Posterior vena cava (tissue), 2 donors: ENCODE data around the gene HRAS. TPM values are rescaled to one million over a fixed set of nuclear protein-coding genes. Genes with fewer than 3 reads are reported as not detected.

Experiments used
- DNase-seq: peaks from one replicate; pipeline ENCODE4 v3.0.0-alpha.2; 2020; ENCODE audit warnings: low spot score
- intact Hi-C, 2 donors: fragments of 100-400 bp; cut with DNase I; formaldehyde crosslinking; loops; one replicate each; pipeline versions ENCODE4 v1.14.1 to v1.14.2; 2022 to 2023
- microRNA-seq, 2 donors: library from miRNA; unstranded; fragments of <30 nt; microRNA quantifications; one replicate each; pipeline ENCODE4 v1.2.0, GENCODE V29; 2020 to 2021; ENCODE audit warnings: borderline microRNAs expressed in 2 of 2
- total RNA-seq, 2 donors: library from RNA; stranded (reverse); fragmentation: NEBNext Ultra II Directional; extraction: Animal tissue kit (Norgen Biotek cat#: 25700); gene quantifications; one replicate each; pipeline ENCODE4 v1.2.1, GENCODE V29; 2021
- donor health status: DM: yes; HTN: yes; CAD: no.
- donor health status: DM: yes; HTN: yes; CAD: no.

Gene HRAS
- total RNA-seq, 2 donors from 2014 or later: 37.2 to 48.5 TPM

DNA sequence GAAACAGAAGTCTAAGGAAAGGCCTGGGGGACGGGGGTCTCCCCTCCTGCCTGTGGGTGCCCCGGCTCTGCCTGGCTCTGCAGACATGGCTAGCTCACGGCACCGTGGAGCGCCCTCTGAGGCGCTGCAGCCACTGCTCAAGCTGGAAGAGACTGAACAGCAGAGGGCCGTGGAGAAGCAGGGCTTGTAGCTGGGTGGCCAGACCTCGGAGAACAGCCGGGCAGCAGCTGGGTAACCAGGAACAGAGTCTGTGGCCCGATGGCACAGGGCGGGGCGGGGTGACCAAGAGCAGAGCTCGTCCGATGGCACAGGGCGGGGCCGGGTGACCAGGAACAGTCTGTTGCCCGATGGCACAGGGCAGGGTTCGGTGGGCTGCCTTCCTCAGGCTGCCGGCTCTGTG is 46.4 kb downstream of the HRAS start:
- intact Hi-C loops: no loop called here
- no peak for DNase-seq

DNA sequence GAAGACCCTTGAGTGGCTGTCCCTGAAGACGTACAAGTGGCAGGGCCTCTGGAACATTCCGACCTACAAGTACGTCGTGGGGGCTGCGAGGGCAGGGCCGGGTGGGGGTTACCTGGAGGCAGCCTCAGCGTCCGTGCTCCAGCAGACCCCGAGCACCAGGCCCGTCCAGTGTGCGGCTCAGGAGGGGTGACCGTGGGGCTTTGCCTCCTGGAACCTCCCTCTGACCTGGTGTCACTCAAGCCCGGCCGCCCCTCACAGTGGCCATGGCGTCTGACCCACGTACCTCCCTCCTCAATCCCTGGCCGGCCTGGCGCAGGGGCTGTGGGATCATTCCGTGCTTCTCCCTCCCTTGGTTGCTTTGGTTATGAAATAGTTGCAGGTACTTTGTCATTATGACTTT is 46.8 kb downstream of the HRAS start:
- intact Hi-C loops: no loop called here
- DNase-seq: no peak

DNA sequence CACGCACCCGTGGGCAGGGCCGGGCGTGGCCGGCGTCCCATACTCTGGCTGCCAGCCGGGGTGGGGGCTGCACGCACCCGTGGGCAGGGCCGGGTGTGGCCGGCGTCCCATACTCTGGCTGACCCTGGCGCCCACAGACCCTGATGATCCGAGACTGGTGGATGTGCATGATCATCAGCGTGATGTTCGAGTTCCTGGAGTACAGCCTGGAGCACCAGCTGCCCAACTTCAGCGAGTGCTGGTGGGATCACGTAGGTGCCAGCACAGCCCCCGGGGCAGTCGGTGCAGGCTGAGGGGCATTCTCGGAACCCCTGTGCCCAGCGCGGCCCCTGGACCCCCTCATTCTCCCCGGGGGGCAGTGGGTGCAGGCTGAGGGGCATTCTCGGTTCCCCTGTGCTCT is 47.3 kb downstream of the HRAS start:
- DNase-seq: no peak
- intact Hi-C loops: no loop called here

DNA sequence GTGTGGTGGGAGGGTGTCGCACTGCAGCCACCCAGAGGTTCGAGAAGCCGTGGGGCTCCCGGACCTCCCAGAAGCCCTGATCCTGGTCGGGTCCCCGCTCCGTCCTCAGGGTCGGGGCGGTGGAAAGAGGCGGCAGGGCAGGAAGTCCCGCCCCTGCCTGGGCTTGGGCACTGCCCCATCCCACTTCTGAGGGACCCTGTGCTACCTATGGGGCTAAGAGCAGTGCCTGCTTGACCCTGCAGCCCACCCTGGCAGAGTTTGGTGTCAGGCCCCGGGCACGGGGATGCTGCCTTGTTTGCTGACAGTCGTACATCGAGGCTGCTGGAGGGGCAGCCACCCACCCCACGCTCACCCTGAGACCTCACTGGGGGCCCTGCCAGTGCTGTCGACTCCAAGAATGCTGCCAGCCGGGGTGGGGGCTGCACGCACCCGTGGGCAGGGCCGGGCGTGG is 47.8 kb downstream of the HRAS start:
- no peak for DNase-seq
- intact Hi-C loops: no loop called here

DNA sequence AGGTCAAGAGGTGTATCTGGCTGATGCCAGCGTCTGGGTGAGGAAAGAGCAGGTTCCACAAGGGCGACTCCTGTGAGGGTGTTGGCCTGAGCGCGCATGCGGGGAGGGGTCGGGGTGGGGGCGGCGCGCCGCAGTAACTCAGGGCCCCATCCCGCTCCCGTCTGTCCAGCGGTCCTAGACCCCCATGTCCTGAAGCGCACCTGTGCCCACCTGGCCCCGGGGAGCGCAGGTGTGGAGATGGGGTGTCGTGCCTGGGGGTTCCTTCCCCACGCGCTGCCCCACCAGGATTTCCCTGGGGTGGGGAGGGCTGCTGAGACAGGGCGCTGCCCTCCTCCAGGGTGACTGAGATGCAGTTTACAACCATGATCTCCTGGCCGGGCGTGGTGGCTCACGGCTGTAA is 49.2 kb downstream of the HRAS start:
- intact Hi-C loops: no loop called here
- no peak for DNase-seq

DNA sequence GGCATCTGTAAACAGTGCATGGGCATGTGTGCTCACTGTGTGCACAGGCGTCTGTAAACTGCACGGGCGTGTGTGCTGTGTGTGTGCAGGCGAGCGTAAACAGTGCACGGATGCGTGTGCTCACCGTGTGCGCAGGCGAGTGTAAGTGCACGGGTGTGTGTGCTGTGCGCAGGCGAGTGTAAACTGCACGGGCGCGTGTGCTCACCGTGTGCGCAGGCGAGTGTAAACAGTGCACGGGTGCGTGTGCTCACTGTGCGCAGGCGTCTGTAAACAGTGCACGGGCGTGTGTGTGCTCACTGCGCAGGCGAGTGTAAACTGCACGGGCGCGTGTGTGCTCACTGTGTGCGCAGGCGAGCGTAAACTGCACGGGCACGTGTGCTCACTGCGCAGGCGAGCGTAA is 50.8 kb downstream of the HRAS start:
- no peak for DNase-seq
- intact Hi-C loops: no loop called here

Small RNAs within 50 kb of the gene (microRNA-seq; reads per million reads assigned to microRNA genes)
- gene MIR210: 131 to 176 reads per million in 2 donors

Other genes with a start within 250 kb of the HRAS start
- gene PGGHG, start 246.4 kb downstream of the HRAS start, total RNA-seq: 10 to 100 TPM; 18.8 to 20.7 TPM
- not detected for gene IFITM5, start 236.1 kb downstream of the HRAS start, total RNA-seq
- 100 to 1,000 TPM; 647 to 724 TPM for gene IFITM2, start 227.8 kb downstream of the HRAS start, total RNA-seq
- gene IFITM1, start 221.5 kb downstream of the HRAS start, total RNA-seq: 100 to 1,000 TPM; 205 to 275 TPM
- gene IFITM3, start 214.7 kb downstream of the HRAS start, total RNA-seq: 1,000 to 10,000 TPM; 1,080 to 1,276 TPM
- 1 to 10 TPM in 1 of 2 donors, under 1 TPM in 1; 0.52 to 1.8 TPM for gene B4GALNT4, start 166.1 kb downstream of the HRAS start, total RNA-seq
- under 1 TPM in 1 of 2 donors, not detected in 1; 0.10 TPM for gene PKP3, start 141.4 kb downstream of the HRAS start, total RNA-seq
- gene SIGIRR, start 120.6 kb downstream of the HRAS start, total RNA-seq: 10 to 100 TPM; 30.7 to 45.2 TPM
- gene ANO9, start 93.6 kb downstream of the HRAS start, total RNA-seq: under 1 TPM; 0.57 to 0.93 TPM
- gene PTDSS2, start 85.3 kb downstream of the HRAS start, total RNA-seq: 10 to 100 TPM; 16.3 to 16.7 TPM
- gene RNH1, start 28.3 kb downstream of the HRAS start, total RNA-seq: 100 to 1,000 TPM; 197 to 209 TPM
- under 1 TPM; 0.43 to 0.56 TPM for gene LRRC56, start 2.0 kb upstream of the HRAS start, total RNA-seq
- gene LMNTD2, start 25.2 kb upstream of the HRAS start, total RNA-seq: under 1 TPM; 0.43 to 0.56 TPM
- gene RASSF7, start 25.4 kb upstream of the HRAS start, total RNA-seq: 1 to 10 TPM; 2.1 to 2.6 TPM
- 10 to 100 TPM; 18.3 to 20.8 TPM for gene PHRF1, start 40.9 kb upstream of the HRAS start, total RNA-seq
- gene IRF7, start 80.4 kb upstream of the HRAS start, total RNA-seq: 10 to 100 TPM; 10.3 to 16.4 TPM
- under 1 TPM in 1 of 2 donors, not detected in 1; 0.10 TPM for gene CDHR5, start 89.4 kb upstream of the HRAS start, total RNA-seq
- gene SCT, start 91.6 kb upstream of the HRAS start, total RNA-seq: not detected
- under 1 TPM; 0.48 to 0.51 TPM for gene DRD4, start 101.7 kb upstream of the HRAS start, total RNA-seq
- gene DEAF1, start 159.6 kb upstream of the HRAS start, total RNA-seq: 10 to 100 TPM; 22.9 to 25.5 TPM
- 10 to 100 TPM; 13.5 to 19.3 TPM for gene TMEM80, start 160.2 kb upstream of the HRAS start, total RNA-seq
- gene EPS8L2, start 170.7 kb upstream of the HRAS start, total RNA-seq: 10 to 100 TPM; 23.8 to 38.3 TPM
- 100 to 1,000 TPM in 1 of 2 donors, 10 to 100 TPM in 1; 76.8 to 109 TPM for gene TALDO1, start 211.9 kb upstream of the HRAS start, total RNA-seq
- gene GATD1, start 241.9 kb upstream of the HRAS start, total RNA-seq: 10 to 100 TPM; 33.0 to 38.8 TPM